MCF 10A (cell line): ENCODE results near the gene CHKA. TPM values are rescaled to one million over a fixed set of nuclear protein-coding genes. Genes with fewer than 3 reads are reported as not detected.

Experiments
- BruUV-seq: library from RNA; stranded (reverse); fragments of 400-500 nt; replicated peaks from 2 replicates; lab custom pipeline; 2021; lab: Mats Ljungman, UMichigan
- CTCF ChIA-PET: fragments of 300-600 bp; sonication (Branson Sonifier 250); formaldehyde crosslinking; extraction: SDS; loops from one replicate; lab custom pipeline; 2021; ENCODE audit warnings: antibody characterized with exemption, inconsistent platforms; lab: Yijun Ruan, JAX
- POLR2A ChIA-PET: fragments of 300-600, 350-650 bp; sonication (Branson Sonifier 250); formaldehyde crosslinking; extraction: SDS; loops from one replicate; lab custom pipeline; 2020; ENCODE audit warnings: antibody characterized with exemption, inconsistent platforms; lab: Yijun Ruan, JAX
- DNase-seq: peaks from one replicate; pipeline ENCODE4 v3.0.0-alpha.2; 2018; ENCODE audit not compliant: unreplicated experiment
- H3K27ac Mint-ChIP-seq: one replicate; pipeline ENCODE4 v1.8.0; 2022; ENCODE audit warnings: mild to moderate bottlenecking, low read depth, mixed read lengths; ENCODE audit not compliant: unreplicated experiment
- H3K27me3 Mint-ChIP-seq: one replicate; pipeline ENCODE4 v1.8.0; 2022; ENCODE audit warnings: mixed read lengths; ENCODE audit not compliant: insufficient read depth, unreplicated experiment
- H3K36me3 Mint-ChIP-seq: one replicate; pipeline ENCODE4 v1.8.0; 2022; ENCODE audit warnings: mild to moderate bottlenecking, moderate library complexity, mixed read lengths; ENCODE audit not compliant: insufficient read depth, unreplicated experiment
- H3K4me1 Mint-ChIP-seq: one replicate; pipeline ENCODE4 v1.8.0; 2022; ENCODE audit warnings: mixed read lengths; ENCODE audit not compliant: insufficient read depth, unreplicated experiment
- H3K4me3 Mint-ChIP-seq: one replicate; pipeline ENCODE4 v1.8.0; 2022; ENCODE audit warnings: mild to moderate bottlenecking, moderate library complexity, mixed read lengths; ENCODE audit not compliant: unreplicated experiment
- H3K9me3 Mint-ChIP-seq: one replicate; pipeline ENCODE4 v1.8.0; 2022; ENCODE audit warnings: mixed read lengths; ENCODE audit not compliant: unreplicated experiment
- intact Hi-C: fragments of 100-400 bp; cut with micrococcal nuclease; formaldehyde crosslinking; loops from 2 replicates; pipeline ENCODE4 v1.14.1; 2022
- total RNA-seq: library from RNA; stranded (reverse); gene quantifications from 2 replicates; pipeline ENCODE4 v1.2.3, GENCODE V29; 2022
- TF ChIP-seq, protein P1 (sequence below): fragments of 200-600 bp; IDR thresholded peaks from one replicate; pipeline ENCODE4 v1.8.0; 2022; ENCODE audit warnings: antibody characterized with exemption, mild to moderate bottlenecking; ENCODE audit not compliant: unreplicated experiment

CHKA gene
- total RNA-seq, 1 experiment from 2014 or later, result 7.8 TPM

DNA sequence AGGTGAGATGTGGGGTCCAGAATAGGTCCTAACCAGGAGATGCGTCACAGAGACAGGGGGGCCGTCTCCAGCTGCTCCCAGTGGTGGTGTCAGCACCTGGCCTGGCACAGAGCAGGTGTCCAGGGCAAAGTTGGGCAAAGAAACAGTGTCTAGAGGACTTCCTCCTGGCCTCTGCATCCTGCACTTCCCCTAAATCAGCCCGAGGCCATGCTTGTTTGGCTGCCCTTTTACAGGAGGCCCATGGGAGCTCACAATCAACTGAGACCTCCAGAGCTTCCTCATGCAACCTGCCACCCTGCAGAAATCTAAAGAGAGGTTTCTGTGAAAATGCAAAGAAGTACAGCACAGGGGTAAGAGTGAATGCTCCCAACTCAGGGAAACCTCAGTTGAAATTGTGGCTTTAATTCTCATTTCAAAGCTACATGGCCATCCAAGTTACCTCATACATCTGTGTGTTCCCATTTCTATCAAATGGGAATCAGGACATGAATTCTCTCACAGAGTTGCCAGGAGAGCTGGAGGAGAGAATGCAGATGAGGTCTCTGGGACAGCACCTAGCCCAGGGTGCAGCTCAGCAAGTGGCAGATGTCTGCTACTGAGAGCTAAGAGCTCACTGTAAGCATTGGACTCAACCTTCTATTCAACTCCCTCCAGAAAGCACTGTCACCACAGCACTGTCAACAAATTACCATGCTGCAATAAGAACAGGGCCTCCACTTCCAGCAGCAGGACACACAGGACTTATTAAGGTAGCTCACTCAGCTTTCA, 49.7 kb downstream of the CHKA start:
- TF ChIP-seq, protein P1, sequence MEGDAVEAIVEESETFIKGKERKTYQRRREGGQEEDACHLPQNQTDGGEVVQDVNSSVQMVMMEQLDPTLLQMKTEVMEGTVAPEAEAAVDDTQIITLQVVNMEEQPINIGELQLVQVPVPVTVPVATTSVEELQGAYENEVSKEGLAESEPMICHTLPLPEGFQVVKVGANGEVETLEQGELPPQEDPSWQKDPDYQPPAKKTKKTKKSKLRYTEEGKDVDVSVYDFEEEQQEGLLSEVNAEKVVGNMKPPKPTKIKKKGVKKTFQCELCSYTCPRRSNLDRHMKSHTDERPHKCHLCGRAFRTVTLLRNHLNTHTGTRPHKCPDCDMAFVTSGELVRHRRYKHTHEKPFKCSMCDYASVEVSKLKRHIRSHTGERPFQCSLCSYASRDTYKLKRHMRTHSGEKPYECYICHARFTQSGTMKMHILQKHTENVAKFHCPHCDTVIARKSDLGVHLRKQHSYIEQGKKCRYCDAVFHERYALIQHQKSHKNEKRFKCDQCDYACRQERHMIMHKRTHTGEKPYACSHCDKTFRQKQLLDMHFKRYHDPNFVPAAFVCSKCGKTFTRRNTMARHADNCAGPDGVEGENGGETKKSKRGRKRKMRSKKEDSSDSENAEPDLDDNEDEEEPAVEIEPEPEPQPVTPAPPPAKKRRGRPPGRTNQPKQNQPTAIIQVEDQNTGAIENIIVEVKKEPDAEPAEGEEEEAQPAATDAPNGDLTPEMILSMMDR, result no peak
- H3K27me3 Mint-ChIP-seq, result no peaks in the 10 kb centered on the region
- intact Hi-C loops, result no loop called here
- BruUV-seq, result no TSS peak
- ChIA-PET POLR2A (interaction anchor here (0.9 kb wide), 1 partner anchor 10 kb away, joined by 3 read pairs; no protein-coding TSS in a partner anchor), CTCF (interaction anchor here (0.6 to 0.7 kb wide), 2 partner anchors 28 to 50 kb away, joined by 3 read pairs; no protein-coding TSS in a partner anchor)
- H3K27ac Mint-ChIP-seq, result no peak overlapping the region
- H3K36me3 Mint-ChIP-seq, result peaks cover 26% of the 10 kb centered on the region
- no peaks in the 10 kb centered on the region for H3K9me3 Mint-ChIP-seq
- H3K4me1 Mint-ChIP-seq, result no peaks in the 10 kb centered on the region
- no peak for DNase-seq
- no peak overlapping the region for H3K4me3 Mint-ChIP-seq

DNA sequence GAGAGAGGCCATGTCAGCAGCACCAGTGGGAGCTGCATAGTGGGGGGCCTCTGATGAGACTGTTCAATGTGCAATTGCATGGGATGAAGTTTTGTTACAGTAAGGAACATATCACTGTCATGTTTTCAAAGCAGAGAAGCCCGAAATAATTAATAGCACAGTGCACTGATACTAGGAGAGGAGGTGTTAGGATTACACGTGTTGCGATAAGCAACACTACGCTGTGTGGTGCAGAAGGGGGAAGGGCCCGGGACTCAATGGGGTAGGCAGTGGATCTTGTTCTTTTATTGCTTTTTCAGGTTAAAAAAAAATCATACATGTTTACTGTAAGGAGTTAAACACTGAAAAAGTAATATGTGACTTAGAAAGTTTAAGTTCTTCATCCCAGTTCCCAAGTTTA, 53.2 kb downstream of the CHKA start:
- no peaks in the 10 kb centered on the region for H3K9me3 Mint-ChIP-seq
- H3K27ac Mint-ChIP-seq, result no peak overlapping the region
- peaks cover 26% of the 10 kb centered on the region for H3K36me3 Mint-ChIP-seq
- H3K27me3 Mint-ChIP-seq, result no peaks in the 10 kb centered on the region
- BruUV-seq, result no TSS peak
- H3K4me3 Mint-ChIP-seq, result no peak overlapping the region
- H3K4me1 Mint-ChIP-seq, result no peaks in the 10 kb centered on the region
- ChIA-PET CTCF (no interaction called here), POLR2A (no interaction called here)
- TF ChIP-seq, protein P1, result no peak
- no peak for DNase-seq
- intact Hi-C loops, result no loop called here

DNA sequence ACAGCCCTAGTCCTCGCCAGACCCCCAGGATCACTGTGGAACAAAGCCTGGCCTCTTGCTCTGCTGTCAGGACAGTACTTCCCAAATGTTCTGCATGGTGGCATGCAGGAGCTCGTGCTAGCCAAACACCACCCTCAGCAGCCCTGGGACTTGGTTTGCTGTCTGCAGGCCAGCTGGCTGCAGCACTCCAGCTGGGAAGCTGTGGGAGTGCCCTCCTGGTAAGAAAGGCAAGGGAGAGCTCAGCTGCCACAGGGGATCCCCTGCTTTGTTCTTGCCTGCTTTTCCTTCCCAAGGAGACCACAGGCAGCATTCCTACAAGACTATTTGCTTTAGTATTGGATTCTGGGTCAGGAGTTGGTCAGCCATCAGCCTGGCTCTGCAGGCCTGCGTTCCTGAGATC, 54.4 kb downstream of the CHKA start:
- no peaks in the 10 kb centered on the region for H3K9me3 Mint-ChIP-seq
- H3K4me1 Mint-ChIP-seq, result no peaks in the 10 kb centered on the region
- intact Hi-C loops, result no loop called here
- BruUV-seq, result no TSS peak
- ChIA-PET POLR2A (no interaction called here), CTCF (no interaction called here)
- TF ChIP-seq, protein P1, result no peak
- no peaks in the 10 kb centered on the region for H3K27me3 Mint-ChIP-seq
- H3K36me3 Mint-ChIP-seq, result peaks cover 26% of the 10 kb centered on the region
- H3K4me3 Mint-ChIP-seq, result no peak overlapping the region
- H3K27ac Mint-ChIP-seq, result no peak overlapping the region
- DNase-seq, result no peak

DNA sequence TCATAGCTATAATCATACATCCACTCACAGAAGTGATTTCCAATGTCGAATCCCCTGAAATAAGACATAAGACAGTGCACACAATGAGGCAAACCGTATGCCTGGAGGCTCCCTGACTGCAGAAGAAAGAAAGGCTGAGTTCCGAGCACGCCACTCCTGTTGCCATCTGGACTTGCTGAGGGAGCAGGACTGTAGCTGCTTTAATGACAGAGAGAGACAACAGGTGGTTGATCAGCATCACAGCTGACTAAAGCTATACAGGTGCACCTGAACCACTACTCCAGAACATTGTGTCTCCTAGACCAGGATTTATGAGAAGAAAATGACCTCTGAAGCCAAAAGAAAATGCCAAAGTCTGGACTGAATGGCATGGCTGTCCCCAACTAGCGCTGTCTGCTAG, 55.3 kb downstream of the CHKA start:
- H3K4me1 Mint-ChIP-seq, result no peaks in the 10 kb centered on the region
- ChIA-PET POLR2A (no interaction called here), CTCF (interaction anchor here (0.6 kb wide), 1 partner anchor 722 kb away, joined by 3 read pairs; no protein-coding TSS in a partner anchor)
- H3K27me3 Mint-ChIP-seq, result no peaks in the 10 kb centered on the region
- peaks cover 28% of the 10 kb centered on the region for H3K36me3 Mint-ChIP-seq
- TF ChIP-seq, protein P1, result no peak
- DNase-seq, result no peak
- H3K4me3 Mint-ChIP-seq, result no peak overlapping the region
- intact Hi-C loops, result no loop called here
- no peaks in the 10 kb centered on the region for H3K9me3 Mint-ChIP-seq
- no TSS peak for BruUV-seq
- H3K27ac Mint-ChIP-seq, result no peak overlapping the region
